ENCODE data around the gene ITGA11. TPM values are rescaled to one million over a fixed set of nuclear protein-coding genes. Genes with fewer than 3 reads are reported as not detected.

The ITGA11 gene
- total RNA-seq, 1 experiment from 2014 or later, result not detected

- no TSS peak for BruUV-seq (replicated peaks)
- POLR2A ChIA-PET (ENCODE audit: unreplicated experiment), result no interaction called here
- H3K4me2 ChIP-seq (ENCODE audit: low read length), result no peak overlapping the region
- no peak overlapping the region for H3K4me3 ChIP-seq (ENCODE audit: low read length)
- DNase-seq (no peak), ATAC-seq (no peak)
- H2AFZ ChIP-seq (ENCODE audit: low read length), result no peak overlapping the region
- H3K36me3 ChIP-seq (ENCODE audit: low read depth, low read length), result no peaks in the 10 kb centered on the region
- H3K79me2 ChIP-seq (ENCODE audit: low read length), result no peaks in the 10 kb centered on the region
- no peaks in the 10 kb centered on the region for H3K9me2 ChIP-seq (replicated peaks; ENCODE audit: low read length)
- intact Hi-C loops (cut with micrococcal nuclease), result no loop called here
- H3K9ac ChIP-seq (ENCODE audit: low read length), result no peak overlapping the region
- CTCF ChIA-PET, result no interaction called here
- TF ChIP-seq, protein P1, sequence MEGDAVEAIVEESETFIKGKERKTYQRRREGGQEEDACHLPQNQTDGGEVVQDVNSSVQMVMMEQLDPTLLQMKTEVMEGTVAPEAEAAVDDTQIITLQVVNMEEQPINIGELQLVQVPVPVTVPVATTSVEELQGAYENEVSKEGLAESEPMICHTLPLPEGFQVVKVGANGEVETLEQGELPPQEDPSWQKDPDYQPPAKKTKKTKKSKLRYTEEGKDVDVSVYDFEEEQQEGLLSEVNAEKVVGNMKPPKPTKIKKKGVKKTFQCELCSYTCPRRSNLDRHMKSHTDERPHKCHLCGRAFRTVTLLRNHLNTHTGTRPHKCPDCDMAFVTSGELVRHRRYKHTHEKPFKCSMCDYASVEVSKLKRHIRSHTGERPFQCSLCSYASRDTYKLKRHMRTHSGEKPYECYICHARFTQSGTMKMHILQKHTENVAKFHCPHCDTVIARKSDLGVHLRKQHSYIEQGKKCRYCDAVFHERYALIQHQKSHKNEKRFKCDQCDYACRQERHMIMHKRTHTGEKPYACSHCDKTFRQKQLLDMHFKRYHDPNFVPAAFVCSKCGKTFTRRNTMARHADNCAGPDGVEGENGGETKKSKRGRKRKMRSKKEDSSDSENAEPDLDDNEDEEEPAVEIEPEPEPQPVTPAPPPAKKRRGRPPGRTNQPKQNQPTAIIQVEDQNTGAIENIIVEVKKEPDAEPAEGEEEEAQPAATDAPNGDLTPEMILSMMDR (conservative IDR thresholded peaks at IDR 0.05; ENCODE audit: low read depth, low read length), result no peak
- TF ChIP-seq EZH2phosphoT487 (IDR thresholded peaks at IDR 0.05; ENCODE audit: borderline replicate concordance, low read length) (no peak), EZH2 (IDR thresholded peaks at IDR 0.05; ENCODE audit: low read length, unreplicated experiment) (no peak)
- no peak overlapping the region for H3K27ac ChIP-seq (ENCODE audit: low read length)
- H3K27me3 ChIP-seq (ENCODE audit: low read length), result peaks cover 72% of the 10 kb centered on the region
- H4K20me1 ChIP-seq (ENCODE audit: low read length), result no peaks in the 10 kb centered on the region
- H3K9me3 ChIP-seq (ENCODE audit: low read length), result no peaks in the 10 kb centered on the region
- no peaks in the 10 kb centered on the region for H3K4me1 ChIP-seq (ENCODE audit: insufficient read depth, low read length)
- H3F3A ChIP-seq (ENCODE audit: low read length, unreplicated experiment), result no peaks in the 10 kb centered on the region
Measured at GRCh38 chr15:68449389-68449788, 17.4 kb upstream of the ITGA11 start.

DNA sequence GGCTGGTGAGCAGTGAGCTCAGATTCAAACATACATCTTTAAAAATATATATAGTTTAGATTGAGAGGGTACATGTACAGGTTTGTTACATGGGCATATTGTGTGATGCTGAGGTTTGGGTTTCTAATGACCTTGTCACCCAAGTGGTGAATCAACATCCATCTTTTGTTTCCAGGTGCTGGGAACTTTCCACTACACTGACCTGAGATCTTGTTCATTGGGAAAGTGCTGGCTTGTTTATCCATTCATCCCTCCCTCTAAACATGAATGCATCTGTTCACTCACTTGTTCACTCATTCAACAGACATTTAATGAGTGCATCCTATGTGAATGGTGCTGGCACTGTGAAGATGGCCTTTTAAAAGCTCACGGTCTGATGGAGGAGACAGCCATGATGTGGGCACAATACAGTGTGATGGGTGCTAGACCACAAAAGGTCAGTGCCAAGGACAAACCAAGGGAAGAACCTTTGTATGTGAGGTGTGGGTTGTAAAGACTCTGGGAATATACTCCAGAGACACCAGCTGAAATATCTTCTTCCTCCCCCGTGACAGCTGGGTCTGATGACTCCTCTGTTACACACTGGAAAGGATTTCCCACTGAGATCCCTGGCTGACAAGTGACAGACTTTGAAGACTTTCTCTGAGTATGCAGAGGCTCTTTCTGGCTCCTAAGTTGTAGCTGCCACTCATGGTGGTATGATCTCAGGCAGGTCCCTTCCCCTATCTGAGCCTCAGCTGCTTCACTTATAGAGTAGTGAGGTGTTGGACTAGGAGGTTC, 16.2 kb upstream of the ITGA11 start:
- Histone ChIP-seq H3K36me3 (ENCODE audit: low read depth, low read length) (no peaks in the 10 kb centered on the region), H3K27ac (ENCODE audit: low read length) (no peak overlapping the region), H3K9ac (ENCODE audit: low read length) (no peak overlapping the region), H3K9me2 (replicated peaks; ENCODE audit: low read length) (no peaks in the 10 kb centered on the region), H3K9me3 (ENCODE audit: low read length) (no peaks in the 10 kb centered on the region), H3K4me3 (ENCODE audit: low read length) (no peak overlapping the region), H3F3A (ENCODE audit: low read length, unreplicated experiment) (no peaks in the 10 kb centered on the region), H3K79me2 (ENCODE audit: low read length) (no peaks in the 10 kb centered on the region), H4K20me1 (ENCODE audit: low read length) (no peaks in the 10 kb centered on the region), H3K27me3 (ENCODE audit: low read length) (peaks cover 65% of the 10 kb centered on the region), H2AFZ (ENCODE audit: low read length) (no peak overlapping the region), H3K4me2 (ENCODE audit: low read length) (no peak overlapping the region), H3K4me1 (ENCODE audit: insufficient read depth, low read length) (no peaks in the 10 kb centered on the region)
- DNase-seq (no peak), ATAC-seq (no peak)
- TF ChIP-seq EZH2 (IDR thresholded peaks at IDR 0.05; ENCODE audit: low read length, unreplicated experiment) (no peak), EZH2phosphoT487 (IDR thresholded peaks at IDR 0.05; ENCODE audit: borderline replicate concordance, low read length) (no peak)
- TF ChIP-seq, protein P1 (conservative IDR thresholded peaks at IDR 0.05; ENCODE audit: low read depth, low read length), result no peak
- no TSS peak for BruUV-seq (replicated peaks)
- CTCF ChIA-PET, result no interaction called here
- POLR2A ChIA-PET (ENCODE audit: unreplicated experiment), result no interaction called here
- intact Hi-C loops (cut with micrococcal nuclease), result no loop called here

- Histone ChIP-seq H3K27me3 (ENCODE audit: low read length) (peaks cover 58% of the 10 kb centered on the region), H3K9me2 (replicated peaks; ENCODE audit: low read length) (no peaks in the 10 kb centered on the region), H3K4me2 (ENCODE audit: low read length) (no peak overlapping the region), H2AFZ (ENCODE audit: low read length) (no peak overlapping the region), H4K20me1 (ENCODE audit: low read length) (no peaks in the 10 kb centered on the region), H3K36me3 (ENCODE audit: low read depth, low read length) (no peaks in the 10 kb centered on the region), H3K9me3 (ENCODE audit: low read length) (no peaks in the 10 kb centered on the region), H3K4me1 (ENCODE audit: insufficient read depth, low read length) (no peaks in the 10 kb centered on the region), H3K79me2 (ENCODE audit: low read length) (no peaks in the 10 kb centered on the region), H3K9ac (ENCODE audit: low read length) (no peak overlapping the region), H3K4me3 (ENCODE audit: low read length) (no peak overlapping the region), H3K27ac (ENCODE audit: low read length) (no peak overlapping the region), H3F3A (ENCODE audit: low read length, unreplicated experiment) (no peaks in the 10 kb centered on the region)
- intact Hi-C loops (cut with micrococcal nuclease), result no loop called here
- BruUV-seq (replicated peaks), result no TSS peak
- POLR2A ChIA-PET (ENCODE audit: unreplicated experiment), result no interaction called here
- TF ChIP-seq, protein P1 (conservative IDR thresholded peaks at IDR 0.05; ENCODE audit: low read depth, low read length), result no peak
- TF ChIP-seq EZH2 (IDR thresholded peaks at IDR 0.05; ENCODE audit: low read length, unreplicated experiment) (no peak), EZH2phosphoT487 (IDR thresholded peaks at IDR 0.05; ENCODE audit: borderline replicate concordance, low read length) (no peak)
- ATAC-seq (no peak), DNase-seq (peak; percentile 33)
- CTCF ChIA-PET, result no interaction called here
Measured at GRCh38 chr15:68447209-68447608, 15.2 kb upstream of the ITGA11 start.

Measured in PC-3 (cell line).